Kidney epithelial cell (primary cell): ENCODE results near the gene ANXA5. TPM values are rescaled to one million over a fixed set of nuclear protein-coding genes. Genes with fewer than 3 reads are reported as not detected.

Experiments used
- DNase-seq: peaks from one replicate; pipeline ENCODE4 v3.0.0-alpha.2; 2010; ENCODE audit warnings: low read depth
- H3K27me3 ChIP-seq: 2 replicates; pipeline ENCODE4 v1.6.0; 2011; ENCODE audit warnings: low read length; ENCODE audit not compliant: control insufficient read depth, insufficient read depth
- H3K36me3 ChIP-seq: 2 replicates; pipeline ENCODE4 v1.5.1; 2011; ENCODE audit warnings: low read length; ENCODE audit not compliant: control insufficient read depth, insufficient read depth
- H3K4me3 ChIP-seq: 2 replicates; pipeline ENCODE4 v1.5.1; 2011; ENCODE audit warnings: low read depth, mild to moderate bottlenecking, control low read depth, low read length
- CTCF ChIP-seq: IDR thresholded peaks from 2 replicates; pipeline ENCODE4 v1.5.1; 2011; ENCODE audit warnings: mild to moderate bottlenecking, moderate library complexity, low read length, control low read depth, inconsistent platforms; ENCODE audit not compliant: insufficient read depth, poor library complexity, severe bottlenecking
- total RNA-seq: library from RNA; depleted of rRNA; stranded (reverse); fragments of >200 nt; gene quantifications from 2 replicates; pipeline ENCODE4 v1.2.3, GENCODE V29; 2015

The ANXA5 gene
- total RNA-seq, 1 donor from 2014 or later = 356 TPM

DNA sequence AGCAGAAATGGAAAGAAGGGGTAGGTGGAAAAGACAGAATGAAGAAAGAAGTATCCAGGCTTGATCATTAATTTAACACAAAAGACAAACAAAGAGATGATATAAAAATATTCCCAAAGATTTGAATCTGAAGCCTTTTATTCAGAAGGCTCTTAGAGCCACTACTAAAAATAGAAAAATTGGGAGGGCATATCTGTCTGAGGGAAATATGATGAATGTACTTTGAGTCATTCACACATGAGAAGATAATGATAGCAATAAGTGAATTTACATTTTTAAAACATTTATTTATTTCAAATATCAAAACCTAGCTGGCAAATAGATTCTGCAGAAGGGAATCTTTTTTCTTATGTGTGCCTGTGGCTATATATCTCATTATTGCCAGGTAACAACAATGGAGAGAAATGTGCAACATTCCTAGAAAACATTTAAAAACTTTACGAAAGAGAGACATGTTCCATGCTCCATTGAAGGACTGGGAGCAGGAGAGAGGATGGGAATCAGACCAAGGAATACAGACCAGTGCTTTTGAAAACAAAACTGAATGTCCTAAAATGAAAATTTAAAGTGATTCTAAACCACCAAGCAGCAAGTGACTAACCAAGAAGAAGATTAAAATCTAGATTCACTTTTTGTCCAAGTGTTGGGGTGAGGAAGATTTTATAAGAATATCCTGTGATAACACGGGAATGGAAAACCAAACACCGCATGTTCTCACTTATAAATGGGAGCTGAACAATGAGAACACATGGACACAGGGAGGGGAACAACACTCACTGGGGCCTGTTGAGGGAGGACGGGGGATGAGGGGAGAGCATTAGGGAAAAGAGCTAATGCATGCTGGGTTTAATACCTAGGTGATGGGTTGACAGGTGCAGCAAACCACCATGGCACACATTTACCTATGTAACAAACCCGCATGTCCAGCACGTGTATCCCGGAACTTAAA, 41.2 kb downstream of the ANXA5 start:
- Histone ChIP-seq H3K27me3 (no peaks in the 10 kb centered on the region), H3K36me3 (no peaks in the 10 kb centered on the region), H3K4me3 (no peak overlapping the region)
- TF ChIP-seq CTCF = no peak
- no peak for DNase-seq

GRCh38 chr4:121654738-121655137, 42.0 kb downstream of the ANXA5 start:
- no peak for DNase-seq
- H3K36me3 ChIP-seq = no peaks in the 10 kb centered on the region
- H3K4me3 ChIP-seq = no peak overlapping the region
- H3K27me3 ChIP-seq = no peaks in the 10 kb centered on the region
- TF ChIP-seq CTCF = no peak

GRCh38 chr4:121653986-121654385, 42.8 kb downstream of the ANXA5 start:
- no peak for DNase-seq
- Histone ChIP-seq H3K4me3 (no peak overlapping the region), H3K36me3 (no peaks in the 10 kb centered on the region), H3K27me3 (no peaks in the 10 kb centered on the region)
- TF ChIP-seq CTCF = no peak

- no peaks in the 10 kb centered on the region for H3K36me3 ChIP-seq
- no peak for DNase-seq
- H3K27me3 ChIP-seq = no peaks in the 10 kb centered on the region
- no peak overlapping the region for H3K4me3 ChIP-seq
- TF ChIP-seq CTCF = no peak
These were observed 43.6 kb downstream of the ANXA5 start for GRCh38 chr4:121653214-121653613.

DNA sequence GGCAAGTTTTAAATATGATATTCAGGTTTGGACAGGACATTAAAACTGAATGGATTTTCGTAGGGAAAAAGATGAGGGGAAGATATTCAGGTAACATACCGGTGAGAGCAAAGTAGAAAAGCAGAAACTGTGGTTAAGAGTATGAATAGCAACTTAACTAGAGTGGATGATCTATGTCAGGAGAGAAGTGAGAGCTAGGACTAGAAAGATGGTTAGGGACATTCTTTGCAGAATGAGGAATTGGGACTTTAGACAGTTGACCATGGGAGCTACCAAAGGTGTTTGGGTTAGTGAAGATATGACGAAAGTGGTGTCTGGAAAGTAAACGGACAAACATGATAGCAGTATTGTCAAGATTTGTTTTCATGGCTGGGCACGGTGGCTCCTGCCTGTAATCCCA, 45.2 kb downstream of the ANXA5 start:
- no peak for TF ChIP-seq CTCF
- no peaks in the 10 kb centered on the region for H3K36me3 ChIP-seq
- DNase-seq = no peak
- no peak overlapping the region for H3K4me3 ChIP-seq
- H3K27me3 ChIP-seq = no peaks in the 10 kb centered on the region
